HepG2 (cell line): ENCODE results near the gene COX4I1. TPM values are rescaled to one million over a fixed set of nuclear protein-coding genes. Genes with fewer than 3 reads are reported as not detected.

Experiments
- CHD4 ChIP-seq: fragments of 200-600 bp; sonication (generic); IDR thresholded peaks from 2 replicates; pipeline ENCODE4 v1.7.0; 2017; ENCODE audit warnings: mild to moderate bottlenecking, low read length, borderline replicate concordance
- E2F1 ChIP-seq: sonication (generic); formaldehyde crosslinking; IDR thresholded peaks from 2 replicates; pipeline ENCODE4 v1.5.0; 2020; ENCODE audit warnings: missing genetic modification reagents
- E2F5 ChIP-seq: sonication (generic); formaldehyde crosslinking; conservative IDR thresholded peaks from 2 replicates; pipeline ENCODE4 v1.4.0; 2020; ENCODE audit warnings: missing genetic modification reagents
- IKZF4 ChIP-seq: sonication (generic); formaldehyde crosslinking; IDR thresholded peaks from 2 replicates; pipeline ENCODE4 v1.5.1; 2020; ENCODE audit warnings: borderline replicate concordance, mild to moderate bottlenecking, low read depth, missing genetic modification reagents; ENCODE audit errors: not compliant biosample characterization
- MIER2 ChIP-seq: IDR thresholded peaks from 2 replicates; pipeline ENCODE4 v1.6.1; 2016; ENCODE audit warnings: missing biosample characterization, missing genetic modification reagents
- PRDM4 ChIP-seq: sonication (generic); formaldehyde crosslinking; IDR thresholded peaks from 2 replicates; pipeline ENCODE4 v1.9.0; 2021; ENCODE audit warnings: missing genetic modification reagents, borderline replicate concordance
- SMAD3 ChIP-seq: sonication (generic); formaldehyde crosslinking; IDR thresholded peaks from 2 replicates; pipeline ENCODE4 v1.4.0; 2020; ENCODE audit warnings: missing genetic modification reagents
- SOX5 ChIP-seq: IDR thresholded peaks from 2 replicates; pipeline ENCODE4 v1.6.1; 2016; ENCODE audit warnings: borderline replicate concordance
- SP4 ChIP-seq: sonication (generic); formaldehyde crosslinking; IDR thresholded peaks from 2 replicates; pipeline ENCODE4 v1.8.1; 2023; ENCODE audit warnings: mild to moderate bottlenecking, missing genetic modification reagents
- SP5 ChIP-seq: IDR thresholded peaks from 2 replicates; pipeline ENCODE4 v1.6.1; 2016; ENCODE audit warnings: low read depth, borderline replicate concordance
- TEF ChIP-seq: sonication (generic); formaldehyde crosslinking; IDR thresholded peaks from 2 replicates; pipeline ENCODE4 v1.5.0; 2020; ENCODE audit warnings: missing genetic modification reagents
- TRIM22 ChIP-seq: fragments of 450-650 bp; IDR thresholded peaks from 2 replicates; pipeline ENCODE4 v1.6.1; 2017
- XRCC5 ChIP-seq: fragments of 200-400 bp; formaldehyde crosslinking; optimal IDR thresholded peaks from 2 replicates; pipeline ENCODE3; 2017; ENCODE audit warnings: mild to moderate bottlenecking, low read length
- ZFP37 ChIP-seq: sonication (generic); formaldehyde crosslinking; IDR thresholded peaks from 2 replicates; pipeline ENCODE4 v1.4.0; 2020; ENCODE audit warnings: missing genetic modification reagents, borderline replicate concordance
- ZKSCAN8 ChIP-seq: IDR thresholded peaks from 2 replicates; pipeline ENCODE4 v1.6.1; 2016; ENCODE audit warnings: borderline replicate concordance, missing genetic modification reagents, missing compliant biosample characterization
- ZNF205 ChIP-seq: IDR thresholded peaks from 2 replicates; pipeline ENCODE4 v1.6.1; 2018; ENCODE audit warnings: missing biosample characterization, missing genetic modification reagents
- ZNF264 ChIP-seq: sonication (generic); formaldehyde crosslinking; IDR thresholded peaks from 2 replicates; pipeline ENCODE4 v1.4.0; 2020; ENCODE audit warnings: missing genetic modification reagents
- ZNF501 ChIP-seq: sonication (generic); formaldehyde crosslinking; IDR thresholded peaks from 2 replicates; pipeline ENCODE4 v1.5.1; 2020; ENCODE audit warnings: mild to moderate bottlenecking, moderate library complexity, missing genetic modification reagents
- ZNF547 ChIP-seq: sonication (generic); formaldehyde crosslinking; IDR thresholded peaks from 2 replicates; pipeline ENCODE4 v1.5.1; 2020; ENCODE audit warnings: mild to moderate bottlenecking, missing genetic modification reagents
- ZNF572 ChIP-seq: sonication (generic); formaldehyde crosslinking; IDR thresholded peaks from 2 replicates; pipeline ENCODE4 v1.5.1; 2020; ENCODE audit warnings: mild to moderate bottlenecking, missing genetic modification reagents
- ZNF709 ChIP-seq: sonication (generic); formaldehyde crosslinking; IDR thresholded peaks from 2 replicates; pipeline ENCODE4 v1.5.0; 2020; ENCODE audit warnings: mild to moderate bottlenecking, missing genetic modification reagents
- ZNF850 ChIP-seq: sonication (generic); formaldehyde crosslinking; conservative IDR thresholded peaks from 2 replicates; pipeline ENCODE4 v1.9.0; 2021; ENCODE audit warnings: mild to moderate bottlenecking, missing genetic modification reagents
- ZSCAN12 ChIP-seq: sonication (generic); formaldehyde crosslinking; IDR thresholded peaks from 2 replicates; pipeline ENCODE4 v1.9.0; 2021; ENCODE audit warnings: mild to moderate bottlenecking, missing genetic modification reagents
- polyA plus RNA-seq, 8 experiments: library from polyadenylated mRNA; depleted of rRNA in 3 of 8; stranded (reverse) in 7 of 8; unstranded in 1 of 8; fragments of >200 nt; fragmentation: Illumina TruSeq in 4 of 8; extraction: Trizol in 4 of 8; gene quantifications; 2 replicates each; pipeline versions ENCODE4 v1.2.1 to v1.2.3, GENCODE V29; 2011 to 2016; ENCODE audit warnings: low read depth in 4 of 8, missing spikeins in 1 of 8, mixed read lengths in 1 of 8; ENCODE audit not compliant: insufficient read depth in 1 of 8
- total RNA-seq, 5 experiments: library from RNA; depleted of rRNA; stranded (reverse); fragments of >200 nt; fragmentation: Illumina TruSeq; extraction: Trizol; gene quantifications; 2 replicates each; pipeline ENCODE4 v1.2.3, GENCODE V29; 2016; ENCODE audit warnings: low read depth in 1 of 5

Gene COX4I1
- total and polyA plus RNA-seq, 2 of the 13 experiments (the other 11 are each of a cell fraction or from before 2014, with no cell fraction given), result 658 to 902 TPM

GRCh38 chr16:85799497-85800320, at the start of gene COX4I1, which contains the start of gene EMC8 (continued):
- TF ChIP-seq TRIM22 (no peak), XRCC5 (peak; percentile 20), ZNF850 (CRISPR knock-in tag) (peak; percentile 26; the same call in 1 of the 2 replicates), ZFP37 (CRISPR knock-in tag) (0 out of 2 replicates have a peak, but pooled peaks have one; percentile 21), ZNF572 (CRISPR knock-in tag) (0 out of 2 replicates have a peak, but pooled peaks have one; percentile 82), PRDM4 (CRISPR knock-in tag) (no peak; the same call in 1 of the 2 replicates), ZNF709 (CRISPR knock-in tag) (peak; percentile 93; the same call in 1 of the 2 replicates), SP5 (CRISPR knock-in tag) (peak; percentile 38; the same call in 1 of the 2 replicates), E2F1 (CRISPR knock-in tag) (no peak), MIER2 (CRISPR knock-in tag) (no peak; the same call in 1 of the 2 replicates), ZKSCAN8 (CRISPR knock-in tag) (peak; percentile 38; the same call in 1 of the 2 replicates), ZNF501 (CRISPR knock-in tag) (peak; percentile 96), CHD4 (no peak), SMAD3 (peak; percentile 88), E2F5 (CRISPR knock-in tag) (no peak; the same call in 1 of the 2 replicates), IKZF4 (CRISPR knock-in tag) (peak; percentile 20), ZSCAN12 (CRISPR knock-in tag) (no peak), SP4 (CRISPR knock-in tag) (peak; percentile 81), ZNF205 (CRISPR knock-in tag) (peak; percentile 73), TEF (CRISPR knock-in tag) (no peak), ZNF264 (CRISPR knock-in tag) (no peak; the same call in 1 of the 2 replicates), SOX5 (peak; percentile 50; the same call in 1 of the 2 replicates), ZNF547 (CRISPR knock-in tag) (peak; percentile 94)
